Panc1 (cell line): Measurements from ENCODE around the gene CGREF1. TPM values are rescaled to one million over a fixed set of nuclear protein-coding genes. Genes with fewer than 3 reads are reported as not detected.

Experiments used
- ATAC-seq: fragments of 200-7000 bp; cut with Tn5 transposase; 2 replicates; pipeline ENCODE4 v1.9.1; 2020; ENCODE audit warnings: mild to moderate bottlenecking, moderate library complexity
- BruUV-seq: library from RNA; stranded (reverse); fragments of 400-500 nt; replicated peaks from 2 replicates; lab custom pipeline; 2021; lab: Mats Ljungman, UMichigan
- CTCF ChIA-PET: fragments of 300-600 bp; sonication (Branson Sonifier 250); formaldehyde crosslinking; loops from one replicate; lab custom pipeline; 2022; ENCODE audit warnings: antibody characterized with exemption; lab: Charles Lee
- POLR2A ChIA-PET: fragments of 300-600 bp; sonication (Branson Sonifier 250); formaldehyde crosslinking; loops from one replicate; lab custom pipeline; 2022; ENCODE audit warnings: antibody characterized with exemption; lab: Charles Lee
- DNase-seq: peaks from one replicate; pipeline ENCODE4 v3.0.0-alpha.2; 2010; ENCODE audit warnings: low read depth, low spot score
- H3K27ac ChIP-seq: 2 replicates; pipeline ENCODE4 v1.5.1; 2011; ENCODE audit warnings: mild to moderate bottlenecking, low read length, inconsistent platforms
- H3K27me3 ChIP-seq: fragments of 200-500 bp; sonication (Bioruptor generic); 2 replicates; pipeline ENCODE4 v1.6.0; 2014; ENCODE audit warnings: low read length, inconsistent platforms; ENCODE audit not compliant: control insufficient read depth, insufficient read depth
- H3K36me3 ChIP-seq: fragments of 200-500 bp; sonication (Bioruptor generic); 2 replicates; pipeline ENCODE4 v1.5.1; 2014; ENCODE audit warnings: inconsistent platforms, mild to moderate bottlenecking, low read length, moderate library complexity; ENCODE audit not compliant: control insufficient read depth, insufficient read depth
- H3K4me1 ChIP-seq: 2 replicates; pipeline ENCODE4 v1.5.1; 2011; ENCODE audit warnings: inconsistent platforms, mild to moderate bottlenecking, low read length, moderate library complexity; ENCODE audit not compliant: control insufficient read depth, insufficient read depth
- H3K4me3 ChIP-seq, 2 experiments: 2 replicates each; pipeline ENCODE4 v1.5.1; 2011 to 2012; ENCODE audit warnings: low read depth in 2 of 2, low read length in 2 of 2, mild to moderate bottlenecking in 2 of 2, inconsistent platforms in 1 of 2, moderate library complexity in 1 of 2
- H3K9me3 ChIP-seq: fragments of 200-500 bp; sonication (Bioruptor generic); 2 replicates; pipeline ENCODE4 v1.5.1; 2014; ENCODE audit warnings: low read depth, mild to moderate bottlenecking, inconsistent platforms, low read length, moderate library complexity; ENCODE audit not compliant: control insufficient read depth, insufficient read depth
- POLR2AphosphoS5 ChIP-seq: IDR thresholded peaks from 2 replicates; pipeline ENCODE4 v1.6.1; 2012; ENCODE audit warnings: mild to moderate bottlenecking, low read depth, low read length, moderate library complexity
- SIN3A ChIP-seq: IDR thresholded peaks from 2 replicates; pipeline ENCODE4 v1.6.1; 2012; ENCODE audit warnings: low read depth, mild to moderate bottlenecking, low read length, moderate library complexity, borderline replicate concordance; ENCODE audit not compliant: insufficient read depth
- TCF7L2 ChIP-seq: IDR thresholded peaks from 2 replicates; pipeline ENCODE4 v1.6.1; 2011; ENCODE audit warnings: mild to moderate bottlenecking, low read depth, low read length, inconsistent platforms
- in situ Hi-C: cut with HindIII; loops from 2 replicates; pipeline ENCODE4 v1.10.0; 2016; ENCODE audit warnings: low sequenced_read_pairs, low pct_unique_long_range_greater_than_20kb
- intact Hi-C: fragments of 100-400 bp; cut with micrococcal nuclease; formaldehyde crosslinking; loops from one replicate; pipeline ENCODE4 v1.10.0; 2022; ENCODE audit not compliant: unreplicated experiment
- total RNA-seq: library from RNA; stranded (reverse); gene quantifications from one replicate; pipeline ENCODE4 v1.2.1, GENCODE V29; 2021; ENCODE audit not compliant: unreplicated experiment
- TF ChIP-seq, protein P1 (sequence below): fragments of 450-650 bp; IDR thresholded peaks from 2 replicates; pipeline ENCODE4 v1.5.1; 2017; ENCODE audit warnings: mild to moderate bottlenecking
- TF ChIP-seq, protein P2 (sequence below), 2 experiments: IDR thresholded peaks; 2 replicates each; pipeline ENCODE4 v1.6.1; 2011 to 2012; ENCODE audit warnings: low read depth in 2 of 2, control low read depth in 1 of 2, low read length in 1 of 2, mild to moderate bottlenecking in 1 of 2, moderate library complexity in 1 of 2; ENCODE audit not compliant: insufficient read depth in 1 of 2

Gene CGREF1
- total RNA-seq, 1 experiment from 2014 or later: 10.1 TPM

DNA sequence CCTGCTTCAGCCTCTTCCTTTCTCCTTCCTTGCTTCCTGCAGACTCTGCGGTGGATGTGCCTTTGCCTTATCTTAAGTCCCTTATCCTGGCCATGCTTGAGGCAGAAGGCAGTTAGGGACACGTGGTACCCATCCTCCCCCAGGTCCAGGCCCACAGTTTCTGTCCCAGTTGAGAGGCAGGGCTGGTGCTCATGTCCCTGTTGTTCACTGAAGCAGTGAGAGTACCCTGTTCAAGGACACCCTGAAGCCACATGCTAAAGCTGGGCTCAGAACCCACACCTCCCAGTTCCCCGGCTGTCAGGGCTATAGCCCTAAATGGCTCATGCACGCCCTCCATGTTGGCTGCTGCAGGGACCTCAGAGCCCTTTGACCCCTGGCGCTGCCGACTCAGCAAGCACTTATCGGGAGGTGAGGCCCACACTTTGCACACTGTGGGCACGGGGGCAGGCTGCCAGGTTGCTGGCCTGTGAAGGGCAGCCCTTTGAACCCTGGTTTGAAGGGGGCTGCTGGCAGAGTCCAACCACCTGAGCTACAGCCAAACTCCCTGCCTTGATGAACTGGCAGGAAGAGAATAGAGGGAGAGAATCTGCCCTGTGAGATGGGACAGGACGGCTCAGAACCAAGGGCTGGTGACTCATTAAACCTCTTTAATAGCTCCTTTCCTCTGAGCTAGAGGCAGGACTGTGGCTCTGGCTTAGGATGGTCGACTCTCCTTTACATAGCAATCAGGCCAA is 26.1 kb downstream of the CGREF1 start:
- Histone ChIP-seq H3K4me3 (no peak overlapping the region), H3K27ac (no peak overlapping the region), H3K9me3 (no peaks in the 10 kb centered on the region), H3K36me3 (no peaks in the 10 kb centered on the region), H3K4me1 (no peaks in the 10 kb centered on the region), H3K27me3 (no peaks in the 10 kb centered on the region)
- DNase-seq: no peak
- ATAC-seq: no peak
- BruUV-seq: no TSS peak
- ChIA-PET POLR2A (interaction anchor here (0.6 to 0.7 kb wide), 2 partner anchors 102 to 991 kb away, joined by 3 to 4 read pairs; no protein-coding TSS in a partner anchor), CTCF (no interaction called here)
- in situ Hi-C loops (no loop called here), intact Hi-C loops (no loop called here)
- TF ChIP-seq TCF7L2 (no peak), SIN3A (no peak), POLR2AphosphoS5 (no peak)
- TF ChIP-seq, protein P1, sequence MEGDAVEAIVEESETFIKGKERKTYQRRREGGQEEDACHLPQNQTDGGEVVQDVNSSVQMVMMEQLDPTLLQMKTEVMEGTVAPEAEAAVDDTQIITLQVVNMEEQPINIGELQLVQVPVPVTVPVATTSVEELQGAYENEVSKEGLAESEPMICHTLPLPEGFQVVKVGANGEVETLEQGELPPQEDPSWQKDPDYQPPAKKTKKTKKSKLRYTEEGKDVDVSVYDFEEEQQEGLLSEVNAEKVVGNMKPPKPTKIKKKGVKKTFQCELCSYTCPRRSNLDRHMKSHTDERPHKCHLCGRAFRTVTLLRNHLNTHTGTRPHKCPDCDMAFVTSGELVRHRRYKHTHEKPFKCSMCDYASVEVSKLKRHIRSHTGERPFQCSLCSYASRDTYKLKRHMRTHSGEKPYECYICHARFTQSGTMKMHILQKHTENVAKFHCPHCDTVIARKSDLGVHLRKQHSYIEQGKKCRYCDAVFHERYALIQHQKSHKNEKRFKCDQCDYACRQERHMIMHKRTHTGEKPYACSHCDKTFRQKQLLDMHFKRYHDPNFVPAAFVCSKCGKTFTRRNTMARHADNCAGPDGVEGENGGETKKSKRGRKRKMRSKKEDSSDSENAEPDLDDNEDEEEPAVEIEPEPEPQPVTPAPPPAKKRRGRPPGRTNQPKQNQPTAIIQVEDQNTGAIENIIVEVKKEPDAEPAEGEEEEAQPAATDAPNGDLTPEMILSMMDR: no peak
- TF ChIP-seq, protein P2, sequence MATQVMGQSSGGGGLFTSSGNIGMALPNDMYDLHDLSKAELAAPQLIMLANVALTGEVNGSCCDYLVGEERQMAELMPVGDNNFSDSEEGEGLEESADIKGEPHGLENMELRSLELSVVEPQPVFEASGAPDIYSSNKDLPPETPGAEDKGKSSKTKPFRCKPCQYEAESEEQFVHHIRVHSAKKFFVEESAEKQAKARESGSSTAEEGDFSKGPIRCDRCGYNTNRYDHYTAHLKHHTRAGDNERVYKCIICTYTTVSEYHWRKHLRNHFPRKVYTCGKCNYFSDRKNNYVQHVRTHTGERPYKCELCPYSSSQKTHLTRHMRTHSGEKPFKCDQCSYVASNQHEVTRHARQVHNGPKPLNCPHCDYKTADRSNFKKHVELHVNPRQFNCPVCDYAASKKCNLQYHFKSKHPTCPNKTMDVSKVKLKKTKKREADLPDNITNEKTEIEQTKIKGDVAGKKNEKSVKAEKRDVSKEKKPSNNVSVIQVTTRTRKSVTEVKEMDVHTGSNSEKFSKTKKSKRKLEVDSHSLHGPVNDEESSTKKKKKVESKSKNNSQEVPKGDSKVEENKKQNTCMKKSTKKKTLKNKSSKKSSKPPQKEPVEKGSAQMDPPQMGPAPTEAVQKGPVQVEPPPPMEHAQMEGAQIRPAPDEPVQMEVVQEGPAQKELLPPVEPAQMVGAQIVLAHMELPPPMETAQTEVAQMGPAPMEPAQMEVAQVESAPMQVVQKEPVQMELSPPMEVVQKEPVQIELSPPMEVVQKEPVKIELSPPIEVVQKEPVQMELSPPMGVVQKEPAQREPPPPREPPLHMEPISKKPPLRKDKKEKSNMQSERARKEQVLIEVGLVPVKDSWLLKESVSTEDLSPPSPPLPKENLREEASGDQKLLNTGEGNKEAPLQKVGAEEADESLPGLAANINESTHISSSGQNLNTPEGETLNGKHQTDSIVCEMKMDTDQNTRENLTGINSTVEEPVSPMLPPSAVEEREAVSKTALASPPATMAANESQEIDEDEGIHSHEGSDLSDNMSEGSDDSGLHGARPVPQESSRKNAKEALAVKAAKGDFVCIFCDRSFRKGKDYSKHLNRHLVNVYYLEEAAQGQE (IDR thresholded peaks at IDR 0.05; ENCODE audit: insufficient read depth in 1 of 2, low read depth in 2 of 2, low read length in 1 of 2): no peak

DNA sequence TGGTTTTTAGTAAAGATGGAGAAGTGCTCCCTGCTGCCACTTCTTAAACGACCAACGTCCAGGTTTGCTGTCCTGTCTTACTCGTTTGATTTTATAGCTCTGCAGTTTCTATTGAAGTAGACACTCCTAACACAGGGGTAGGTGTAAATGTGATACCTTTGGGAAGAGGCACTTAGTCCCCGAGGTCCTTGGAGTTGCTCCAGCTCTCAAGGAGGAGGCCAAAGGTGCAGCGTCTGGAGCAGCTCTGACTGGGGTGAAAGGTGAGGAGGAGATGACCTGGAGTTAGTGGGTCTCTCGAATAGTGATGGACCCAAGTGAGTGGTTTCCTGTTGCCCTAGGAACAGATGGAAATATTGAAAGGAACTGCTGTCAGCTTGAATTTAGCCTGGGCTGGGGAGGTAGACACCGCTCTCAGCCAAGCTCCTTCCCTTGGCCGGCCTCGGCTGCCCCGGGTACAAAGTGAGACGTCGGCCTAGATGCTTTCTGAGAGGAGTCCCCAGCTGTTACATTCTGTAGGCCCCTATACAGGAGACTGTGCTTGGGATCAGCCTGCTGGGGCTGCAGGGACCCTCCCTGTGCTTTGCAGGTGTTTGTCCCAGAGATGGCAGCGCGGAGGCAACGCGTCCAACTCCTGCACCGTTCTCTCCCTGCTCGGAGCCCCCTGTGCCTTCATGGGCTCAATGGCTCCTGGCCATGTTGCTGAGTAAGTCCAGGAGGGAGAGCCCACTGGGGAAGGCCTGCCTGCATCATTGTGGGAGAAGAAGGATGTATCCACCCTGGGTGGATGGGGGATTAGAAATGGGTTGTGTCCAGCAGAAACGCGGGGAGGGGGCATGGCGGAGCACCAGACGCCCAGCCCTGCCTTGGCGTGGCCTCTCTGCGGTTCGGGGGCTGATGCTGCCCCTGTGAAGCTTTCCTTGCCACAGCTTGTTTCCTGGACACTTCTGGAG is 26.9 kb downstream of the CGREF1 start:
- H3K4me1 ChIP-seq: no peaks in the 10 kb centered on the region
- no peak for DNase-seq
- TF ChIP-seq, protein P1: no peak
- TF ChIP-seq SIN3A (no peak), POLR2AphosphoS5 (no peak), TCF7L2 (no peak)
- TF ChIP-seq, protein P2 (IDR thresholded peaks at IDR 0.05; ENCODE audit: insufficient read depth in 1 of 2, low read depth in 2 of 2, low read length in 1 of 2): no peak
- no peaks in the 10 kb centered on the region for H3K27me3 ChIP-seq
- H3K9me3 ChIP-seq: no peaks in the 10 kb centered on the region
- no peaks in the 10 kb centered on the region for H3K36me3 ChIP-seq
- CTCF ChIA-PET: interaction anchor here (0.7 kb wide), 1 partner anchor 97 kb away, joined by 4 read pairs; no protein-coding TSS in a partner anchor
- no TSS peak for BruUV-seq
- no peak for ATAC-seq
- in situ Hi-C loops (no loop called here), intact Hi-C loops (no loop called here)
- no peak overlapping the region for H3K4me3 ChIP-seq
- H3K27ac ChIP-seq: no peak overlapping the region
- POLR2A ChIA-PET: no interaction called here
